K562 (cell line): ENCODE results near the gene GRM2. TPM values are rescaled to one million over a fixed set of nuclear protein-coding genes. Genes with fewer than 3 reads are reported as not detected.

Experiments used
- CREB1 ChIP-seq, 2 experiments: sonication (generic) in 1 of 2; formaldehyde crosslinking in 1 of 2; IDR thresholded peaks; 2 replicates each; pipeline versions ENCODE4 v1.6.1 to v1.8.0; 2012 to 2022; ENCODE audit warnings: inconsistent platforms in 1 of 2, mild to moderate bottlenecking in 1 of 2, missing genetic modification reagents in 1 of 2, moderate library complexity in 1 of 2
- E2F3 ChIP-seq: fragments of 250-450 bp; sonication (Bioruptor Pico); IDR thresholded peaks from 2 replicates; pipeline ENCODE4 v1.4.0; 2020; ENCODE audit warnings: mild to moderate bottlenecking
- ETS2 ChIP-seq: IDR thresholded peaks from 2 replicates; pipeline ENCODE4 v1.6.1; 2016; ENCODE audit warnings: borderline replicate concordance, missing genetic modification characterization, mild to moderate bottlenecking, moderate library complexity, missing compliant biosample characterization; ENCODE audit not compliant: poor library complexity, severe bottlenecking
- FOXK1 ChIP-seq: sonication (generic); formaldehyde crosslinking; IDR thresholded peaks from 2 replicates; pipeline ENCODE4 v1.8.0; 2022; ENCODE audit warnings: missing genetic modification reagents, mild to moderate bottlenecking, borderline replicate concordance
- FUS ChIP-seq: fragments of 200-400 bp; formaldehyde crosslinking; optimal IDR thresholded peaks from 2 replicates; pipeline ENCODE3; 2017; ENCODE audit warnings: low read depth, low read length
- HDAC3 ChIP-seq: fragments of 450-650 bp; IDR thresholded peaks from 2 replicates; pipeline ENCODE4 v1.6.1; 2018; ENCODE audit warnings: borderline replicate concordance, mild to moderate bottlenecking, moderate library complexity; ENCODE audit not compliant: partially characterized antibody
- HNRNPK ChIP-seq: fragments of 200-400 bp; formaldehyde crosslinking; IDR thresholded peaks from one replicate; pipeline ENCODE4 v1.6.1; 2018; ENCODE audit warnings: mild to moderate bottlenecking, low read depth, low read length; ENCODE audit not compliant: poor library complexity, severe bottlenecking
- JUND ChIP-seq, 2 experiments: IDR thresholded peaks; 2 replicates in 1 of 2; 3 replicates in 1 of 2; pipeline ENCODE4 v1.6.1; 2011; ENCODE audit warnings: borderline replicate concordance in 2 of 2, low read depth in 2 of 2, low read length in 2 of 2, improper control_type of control experiment in 1 of 2, missing biosample characterization in 1 of 2, missing genetic modification characterization in 1 of 2, missing genetic modification reagents in 1 of 2
- NFE2L1 ChIP-seq: fragments of 450-650 bp; IDR thresholded peaks from 2 replicates; pipeline ENCODE4 v1.6.1; 2016; ENCODE audit warnings: missing genetic modification characterization, low read depth, mild to moderate bottlenecking, missing compliant biosample characterization, moderate library complexity, borderline replicate concordance
- POLR2AphosphoS5 ChIP-seq: IDR thresholded peaks from 2 replicates; pipeline ENCODE4 v1.6.1; 2011; ENCODE audit warnings: mild to moderate bottlenecking, low read depth, low read length, moderate library complexity; ENCODE audit not compliant: control insufficient read depth, insufficient read depth
- RBM25 ChIP-seq: fragments of 200-400 bp; formaldehyde crosslinking; IDR thresholded peaks from 2 replicates; pipeline ENCODE4 v1.6.1; 2018; ENCODE audit warnings: low read length, low read depth, moderate library complexity; ENCODE audit not compliant: severe bottlenecking
- RNF2 ChIP-seq: sonication (generic); IDR thresholded peaks from 2 replicates; pipeline ENCODE4 v1.6.1; 2016
- SMC3 ChIP-seq: conservative IDR thresholded peaks from 2 replicates; pipeline ENCODE4 v1.6.1; 2011; ENCODE audit warnings: low read depth, low read length, improper control_type of control experiment; ENCODE audit not compliant: insufficient read depth
- TEAD1 ChIP-seq, 2 experiments: fragments of 450-650 bp in 1 of 2; sonication (generic) in 1 of 2; formaldehyde crosslinking; IDR thresholded peaks; 2 replicates each; pipeline versions ENCODE4 v1.4.0 to v1.8.0; 2020 to 2022; ENCODE audit warnings: mild to moderate bottlenecking in 2 of 2, missing genetic modification reagents in 1 of 2
- XRCC5 ChIP-seq: fragments of 200-400 bp; formaldehyde crosslinking; IDR thresholded peaks from 2 replicates; pipeline ENCODE4 v1.6.1; 2017; ENCODE audit warnings: low read depth, mild to moderate bottlenecking, low read length
- polyA plus RNA-seq, 8 experiments: library from polyadenylated mRNA; depleted of rRNA in 4 of 8; stranded (reverse) in 5 of 8; unstranded in 3 of 8; fragments of >200 nt; fragmentation: Nextera tagmentation in 2 of 8; fragmentation: Illumina TruSeq in 1 of 8; extraction: Ambion mirVana in 2 of 8; extraction: Trizol in 1 of 8; gene quantifications; 2 replicates each; pipeline versions ENCODE4 v1.2.1 to v1.2.3, GENCODE V29; 2011 to 2014; ENCODE audit warnings: inconsistent platforms in 1 of 8, missing spikeins in 1 of 8
- total RNA-seq, 7 experiments: library from RNA; depleted of rRNA in 6 of 7; stranded (reverse); fragments of >200 nt in 6 of 7; fragmentation: Illumina TruSeq in 2 of 7; extraction: Trizol in 2 of 7; gene quantifications; 2 replicates each; pipeline versions ENCODE4 v1.2.1 to v1.2.3, GENCODE V29; 2011 to 2021; ENCODE audit warnings: low replicate concordance in 1 of 7
- TF ChIP-seq, protein P1 (sequence below), 3 experiments: fragments of 200-800 bp in 1 of 3; fragments of 250-450 bp in 1 of 3; fragments of 450-650 bp in 1 of 3; sonication (Bioruptor Pico) in 1 of 3; sonication (Bioruptor generic) in 1 of 3; formaldehyde crosslinking in 1 of 3; IDR thresholded peaks; 2 replicates each; pipeline versions ENCODE4 v1.6.1 to v1.8.0; 2016 to 2022; ENCODE audit warnings: mild to moderate bottlenecking in 2 of 3, missing genetic modification characterization in 2 of 3, missing compliant biosample characterization in 1 of 3, moderate library complexity in 1 of 3
- TF ChIP-seq, protein P2 (sequence below): fragments of 200-800 bp; sonication (Bioruptor generic); IDR thresholded peaks from 2 replicates; pipeline ENCODE4 v1.6.1; 2017; ENCODE audit warnings: missing genetic modification characterization, missing compliant biosample characterization
- TF ChIP-seq, protein P3 (sequence below), 3 experiments: IDR thresholded peaks in 2 of 3; conservative IDR thresholded peaks in 1 of 3; 2 replicates each; pipeline ENCODE4 v1.5.1; 2011 to 2012; ENCODE audit warnings: low read length in 3 of 3, mild to moderate bottlenecking in 3 of 3, control low read depth in 2 of 3, improper control_type of control experiment in 1 of 3, inconsistent platforms in 1 of 3, low read depth in 1 of 3, mixed read lengths in 1 of 3, moderate library complexity in 1 of 3; ENCODE audit not compliant: insufficient read depth in 2 of 3

The GRM2 gene
- total and polyA plus RNA-seq, 9 of the 15 experiments (the other 6 are each of a cell fraction or from before 2014, with no cell fraction given) = not detected

DNA sequence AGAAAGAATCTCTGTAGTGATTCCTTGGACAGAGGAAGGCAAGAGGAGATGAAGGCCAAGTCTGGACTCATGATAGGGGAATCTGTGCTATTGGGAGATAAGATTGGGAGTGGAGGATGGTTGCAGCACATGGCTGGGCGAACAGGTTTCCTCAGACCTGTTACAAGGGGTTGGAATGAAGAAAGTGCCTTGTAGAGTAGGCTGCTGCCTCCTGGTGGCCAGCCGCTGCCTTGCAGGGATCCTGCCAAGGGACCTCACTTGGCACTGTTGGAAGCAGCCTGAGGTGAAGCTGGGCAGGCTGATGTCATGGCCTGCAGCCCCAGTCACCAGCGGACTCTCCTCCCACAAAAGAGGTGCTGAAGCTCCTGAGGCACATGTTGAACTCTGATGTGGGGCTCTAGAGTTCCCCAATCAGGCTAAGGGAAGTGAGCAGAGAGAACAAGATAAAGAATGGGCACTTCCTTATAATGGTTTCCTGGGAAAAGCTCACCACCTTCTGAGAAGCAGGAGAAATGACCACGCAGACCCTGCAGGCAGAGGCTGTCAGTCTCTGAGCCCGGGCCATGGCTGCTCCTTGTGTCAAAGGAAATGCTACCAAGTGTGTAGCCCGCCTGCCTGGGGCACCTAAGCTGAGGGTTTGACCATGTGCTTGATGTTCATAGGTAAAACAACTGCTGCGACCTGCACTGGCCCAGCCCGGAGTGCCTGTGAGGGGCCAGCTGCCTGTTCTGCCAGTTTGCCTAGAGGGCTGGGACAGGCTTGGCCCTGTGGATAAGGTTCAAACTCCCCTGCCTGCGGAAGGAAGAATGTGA lies 37.4 kb upstream of the GRM2 start (continued):
- TF ChIP-seq, protein P1, sequence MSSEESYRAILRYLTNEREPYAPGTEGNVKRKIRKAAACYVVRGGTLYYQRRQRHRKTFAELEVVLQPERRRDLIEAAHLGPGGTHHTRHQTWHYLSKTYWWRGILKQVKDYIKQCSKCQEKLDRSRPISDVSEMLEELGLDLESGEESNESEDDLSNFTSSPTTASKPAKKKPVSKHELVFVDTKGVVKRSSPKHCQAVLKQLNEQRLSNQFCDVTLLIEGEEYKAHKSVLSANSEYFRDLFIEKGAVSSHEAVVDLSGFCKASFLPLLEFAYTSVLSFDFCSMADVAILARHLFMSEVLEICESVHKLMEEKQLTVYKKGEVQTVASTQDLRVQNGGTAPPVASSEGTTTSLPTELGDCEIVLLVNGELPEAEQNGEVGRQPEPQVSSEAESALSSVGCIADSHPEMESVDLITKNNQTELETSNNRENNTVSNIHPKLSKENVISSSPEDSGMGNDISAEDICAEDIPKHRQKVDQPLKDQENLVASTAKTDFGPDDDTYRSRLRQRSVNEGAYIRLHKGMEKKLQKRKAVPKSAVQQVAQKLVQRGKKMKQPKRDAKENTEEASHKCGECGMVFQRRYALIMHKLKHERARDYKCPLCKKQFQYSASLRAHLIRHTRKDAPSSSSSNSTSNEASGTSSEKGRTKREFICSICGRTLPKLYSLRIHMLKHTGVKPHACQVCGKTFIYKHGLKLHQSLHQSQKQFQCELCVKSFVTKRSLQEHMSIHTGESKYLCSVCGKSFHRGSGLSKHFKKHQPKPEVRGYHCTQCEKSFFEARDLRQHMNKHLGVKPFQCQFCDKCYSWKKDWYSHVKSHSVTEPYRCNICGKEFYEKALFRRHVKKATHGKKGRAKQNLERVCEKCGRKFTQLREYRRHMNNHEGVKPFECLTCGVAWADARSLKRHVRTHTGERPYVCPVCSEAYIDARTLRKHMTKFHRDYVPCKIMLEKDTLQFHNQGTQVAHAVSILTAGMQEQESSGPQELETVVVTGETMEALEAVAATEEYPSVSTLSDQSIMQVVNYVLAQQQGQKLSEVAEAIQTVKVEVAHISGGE (CRISPR knock-in tag; IDR thresholded peaks at IDR 0.05) = no peak
- no peak for TF ChIP-seq HDAC3
- TF ChIP-seq HNRNPK = no peak
- no peak for TF ChIP-seq E2F3 (CRISPR knock-in tag)
- TF ChIP-seq ETS2 (tag) = no peak
- no peak for TF ChIP-seq FOXK1 (CRISPR knock-in tag)
- TF ChIP-seq, protein P2, sequence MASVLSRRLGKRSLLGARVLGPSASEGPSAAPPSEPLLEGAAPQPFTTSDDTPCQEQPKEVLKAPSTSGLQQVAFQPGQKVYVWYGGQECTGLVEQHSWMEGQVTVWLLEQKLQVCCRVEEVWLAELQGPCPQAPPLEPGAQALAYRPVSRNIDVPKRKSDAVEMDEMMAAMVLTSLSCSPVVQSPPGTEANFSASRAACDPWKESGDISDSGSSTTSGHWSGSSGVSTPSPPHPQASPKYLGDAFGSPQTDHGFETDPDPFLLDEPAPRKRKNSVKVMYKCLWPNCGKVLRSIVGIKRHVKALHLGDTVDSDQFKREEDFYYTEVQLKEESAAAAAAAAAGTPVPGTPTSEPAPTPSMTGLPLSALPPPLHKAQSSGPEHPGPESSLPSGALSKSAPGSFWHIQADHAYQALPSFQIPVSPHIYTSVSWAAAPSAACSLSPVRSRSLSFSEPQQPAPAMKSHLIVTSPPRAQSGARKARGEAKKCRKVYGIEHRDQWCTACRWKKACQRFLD (CRISPR knock-in tag) = no peak
- no peak for TF ChIP-seq XRCC5
- TF ChIP-seq TEAD1 (CRISPR knock-in tag; IDR thresholded peaks at IDR 0.05) = peak; percentile 27 to 47; a peak in 2 of 4 replicates
- peak; percentile 24; the same call in 1 of the 2 replicates for TF ChIP-seq JUND (IDR thresholded peaks at IDR 0.05; ENCODE audit: borderline replicate concordance, low read depth, low read length)
- TF ChIP-seq JUND (tag; IDR thresholded peaks at IDR 0.05; ENCODE audit: borderline replicate concordance, low read depth, low read length) = no peak
- no peak for TF ChIP-seq RBM25
- no peak for TF ChIP-seq NFE2L1 (tag)
- peak; percentile 72 for TF ChIP-seq SMC3
- TF ChIP-seq FUS = no peak
- TF ChIP-seq CREB1 (IDR thresholded peaks at IDR 0.05) = no peak
- TF ChIP-seq CREB1 (CRISPR knock-in tag; IDR thresholded peaks at IDR 0.05) = 0 out of 2 replicates have a peak, but pooled peaks have one; percentile 2
- TF ChIP-seq RNF2 = no peak
- TF ChIP-seq POLR2AphosphoS5 = no peak
- TF ChIP-seq, protein P3, sequence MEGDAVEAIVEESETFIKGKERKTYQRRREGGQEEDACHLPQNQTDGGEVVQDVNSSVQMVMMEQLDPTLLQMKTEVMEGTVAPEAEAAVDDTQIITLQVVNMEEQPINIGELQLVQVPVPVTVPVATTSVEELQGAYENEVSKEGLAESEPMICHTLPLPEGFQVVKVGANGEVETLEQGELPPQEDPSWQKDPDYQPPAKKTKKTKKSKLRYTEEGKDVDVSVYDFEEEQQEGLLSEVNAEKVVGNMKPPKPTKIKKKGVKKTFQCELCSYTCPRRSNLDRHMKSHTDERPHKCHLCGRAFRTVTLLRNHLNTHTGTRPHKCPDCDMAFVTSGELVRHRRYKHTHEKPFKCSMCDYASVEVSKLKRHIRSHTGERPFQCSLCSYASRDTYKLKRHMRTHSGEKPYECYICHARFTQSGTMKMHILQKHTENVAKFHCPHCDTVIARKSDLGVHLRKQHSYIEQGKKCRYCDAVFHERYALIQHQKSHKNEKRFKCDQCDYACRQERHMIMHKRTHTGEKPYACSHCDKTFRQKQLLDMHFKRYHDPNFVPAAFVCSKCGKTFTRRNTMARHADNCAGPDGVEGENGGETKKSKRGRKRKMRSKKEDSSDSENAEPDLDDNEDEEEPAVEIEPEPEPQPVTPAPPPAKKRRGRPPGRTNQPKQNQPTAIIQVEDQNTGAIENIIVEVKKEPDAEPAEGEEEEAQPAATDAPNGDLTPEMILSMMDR (IDR thresholded peaks at IDR 0.05 in 2 of 3, conservative IDR thresholded peaks at IDR 0.05 in 1 of 3; ENCODE audit: insufficient read depth in 2 of 3, low read depth in 1 of 3, low read length in 3 of 3) = peak; percentile 78 to 94 (median 84)
